Pancreas (tissue), 10 donors: Measurements from ENCODE around the gene INPP5F. TPM values are rescaled to one million over a fixed set of nuclear protein-coding genes. Genes with fewer than 3 reads are reported as not detected.

Source experiments
- ATAC-seq, 4 donors: fragments of 200-7000 bp; cut with Tn5 transposase; one replicate each; pipeline versions ENCODE4 v1.8.0 to v1.9.1; 2020; ENCODE audit warnings: mild to moderate bottlenecking in 4 of 4, moderate library complexity in 4 of 4
- DNase-seq, 6 donors: peaks; one replicate each; pipeline ENCODE4 v3.0.0-alpha.2; 2020
- FAIRE-seq: peaks from 2 replicates; lab custom pipeline; 2012; peaks lifted over from hg19 to GRCh38; lab: Jason Lieb, UNC
- H3K27ac ChIP-seq, 4 donors: fragments of 200-600 bp; sonication (generic); 1 replicate in 3 of 4; 2 replicates in 1 of 4; pipeline versions ENCODE4 v1.5.0 to v1.8.0; 2020
- H3K27me3 ChIP-seq, 4 donors: fragments of 200-600 bp; one replicate each; pipeline ENCODE4 v1.8.0; 2021
- H3K36me3 ChIP-seq, 3 donors: fragments of 200-600 bp; sonication (generic) in 1 of 3; one replicate each; pipeline versions ENCODE4 v1.5.0 to v1.8.0; 2020 to 2021
- H3K4me1 ChIP-seq, 3 donors: fragments of 200-600 bp; one replicate each; pipeline ENCODE4 v1.8.0; 2021
- H3K4me3 ChIP-seq, 4 donors: fragments of 200-600 bp; sonication (generic) in 2 of 4; one replicate each; pipeline versions ENCODE4 v1.5.0 to v1.8.0; 2020 to 2021
- H3K9me3 ChIP-seq, 4 donors: fragments of 200-600 bp; one replicate each; pipeline ENCODE4 v1.8.0; 2021
- CTCF ChIP-seq, 4 donors: fragments of 200-600 bp; sonication (generic) in 3 of 4; IDR thresholded peaks; one replicate each; pipeline versions ENCODE4 v1.5.0 to v1.8.0; 2021; ENCODE audit warnings: antibody characterized with exemption in 4 of 4
- WGBS, 2 donors: extraction: QIAGEN DNeasy Blood & Tissue Kit; methylation state at CpG; one replicate each; pipeline ENCODE4 v1.1.7; 2013; 5-methylcytosine and 5-hydroxymethylcytosine counted together
- intact Hi-C, 3 donors: fragments of 100-400 bp; cut with DNase I; formaldehyde crosslinking; loops; one replicate each; pipeline versions ENCODE4 v1.11.1 to v1.14.2; 2022
- polyA plus RNA-seq, 2 donors: library from polyadenylated mRNA; stranded (reverse); fragments of 200-250 nt; gene quantifications; one replicate each; pipeline ENCODE4 v1.2.3, GENCODE V29; 2013
- total RNA-seq, 6 donors: library from RNA; stranded (reverse); fragmentation: NEBNext Ultra II Directional in 4 of 6; extraction: Animal tissue kit (Norgen Biotek cat#: 25700) in 4 of 6; gene quantifications; one replicate each; pipeline versions ENCODE4 v1.2.1 to v1.2.4, GENCODE V29; 2021 to 2023
- donor health status: healthy with polysubstance abuse.
- donor health status: DM: no; HTN: no; CAD: no; lungs with moderate emphysema.
- donor health status: DM: no; HTN: no; CAD: no.
- donor health status: control.
- donor health status: control.
- donor health status: Bipolar disorder and iron deficiency.
- donor health status: DM: yes; HTN: yes; CAD: no.
- donor health status: DM: no; HTN: no; CAD: no.
- donor health status: DM: no; HTN: no; CAD: no.
- donor health status: DM: yes; HTN: yes; CAD: no.

The INPP5F gene
- total and polyA plus RNA-seq, 8 donors: 4.3 to 13.6 (median 4.7) TPM

- Histone ChIP-seq H3K36me3 (no peaks in the 10 kb centered on the region), H3K4me3 (no peak overlapping the region), H3K4me1 (peaks cover 3 to 15% (median 5%) of the 10 kb centered on the region in 3 donors), H3K27me3 (no peaks in the 10 kb centered on the region), H3K27ac (peak overlapping the region in 3 of 4 donors; percentile 32 to 61 (median 46)), H3K9me3 (no peaks in the 10 kb centered on the region)
- WGBS, 2 donors: 93 to 97% methylated on average over 2 of the region's 2 CpGs
- ATAC-seq: peak in 1 of 4 donors; percentile 31
- intact Hi-C loops: no loop called here
- TF ChIP-seq CTCF (IDR thresholded peaks at IDR 0.05): no peak
- no peak for FAIRE-seq
- DNase-seq: no peak
Observed at GRCh38 chr10:119737039-119737663, 11.3 kb downstream of the INPP5F start.

GRCh38 chr10:119737823-119738222, 12.0 kb downstream of the INPP5F start:
- no peak overlapping the region for H3K4me3 ChIP-seq
- FAIRE-seq (peak; percentile 82), DNase-seq (peak in 2 of 6 donors; percentile 26 to 44), ATAC-seq (peak; percentile 96 to 99 (median 98))
- 34 to 35% methylated on average over 1 of the region's 1 CpG for WGBS, 2 donors
- no peak for TF ChIP-seq CTCF (IDR thresholded peaks at IDR 0.05)
- H3K36me3 ChIP-seq: no peaks in the 10 kb centered on the region
- no peaks in the 10 kb centered on the region for H3K9me3 ChIP-seq
- intact Hi-C loops: no loop called here
- peaks cover 3 to 15% (median 5%) of the 10 kb centered on the region in 3 donors for H3K4me1 ChIP-seq
- H3K27me3 ChIP-seq: no peaks in the 10 kb centered on the region
- peak overlapping the region in 3 of 4 donors; percentile 32 to 61 (median 46) for H3K27ac ChIP-seq

DNA sequence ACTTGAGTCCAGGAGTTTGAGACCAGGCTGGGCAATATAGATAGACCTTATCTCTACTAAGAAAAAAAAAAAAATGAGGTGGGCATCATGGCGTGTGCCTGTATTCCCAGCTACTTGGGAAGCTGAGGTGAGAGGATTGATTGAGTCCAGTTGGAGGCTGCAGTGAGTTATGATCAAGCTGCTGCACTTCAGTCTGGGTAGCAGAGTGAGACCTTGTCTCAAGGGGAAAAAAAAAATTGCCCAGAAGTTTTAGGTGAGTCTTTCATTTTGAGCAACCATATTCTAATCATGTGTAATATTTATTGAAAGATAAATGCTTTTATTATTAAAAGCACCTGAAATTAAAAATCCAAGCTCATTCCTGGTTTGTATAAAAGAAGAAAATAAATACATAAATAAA, 13.1 kb downstream of the INPP5F start:
- no peak for ATAC-seq
- no peak for FAIRE-seq
- H3K9me3 ChIP-seq: no peaks in the 10 kb centered on the region
- no peak for TF ChIP-seq CTCF (IDR thresholded peaks at IDR 0.05)
- intact Hi-C loops: no loop called here
- 81 to 87% methylated on average over 1 of the region's 1 CpG for WGBS, 2 donors
- DNase-seq: no peak
- no peak overlapping the region for H3K27ac ChIP-seq
- H3K4me1 ChIP-seq: peaks cover 3 to 15% (median 5%) of the 10 kb centered on the region in 3 donors
- no peaks in the 10 kb centered on the region for H3K27me3 ChIP-seq
- H3K36me3 ChIP-seq: no peaks in the 10 kb centered on the region
- no peak overlapping the region for H3K4me3 ChIP-seq

DNA sequence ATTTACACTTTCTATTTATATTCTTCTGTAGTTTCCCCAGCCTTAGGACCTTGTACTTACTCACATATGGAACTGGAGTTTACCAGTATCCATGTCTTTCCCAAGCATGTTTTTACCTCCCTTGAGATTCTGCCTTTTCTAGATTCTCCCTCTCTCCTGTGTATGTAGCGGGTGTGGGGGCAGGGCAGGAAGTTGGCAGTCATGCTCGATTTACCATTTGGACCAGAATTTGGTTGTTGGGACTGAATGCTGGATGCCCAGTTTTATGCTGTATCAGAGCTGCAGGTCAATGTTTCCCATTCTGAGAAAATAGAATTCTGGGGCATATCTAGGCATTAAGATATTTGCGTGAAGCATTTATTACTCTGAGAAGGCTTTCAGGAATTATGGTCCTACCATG, 14.2 kb downstream of the INPP5F start:
- 88 to 94% methylated on average over 3 of the region's 3 CpGs for WGBS, 2 donors
- intact Hi-C loops: no loop called here
- Histone ChIP-seq H3K4me3 (no peak overlapping the region), H3K4me1 (peaks cover 0 to 15% (median 5%) of the 10 kb centered on the region in 3 donors), H3K36me3 (no peaks in the 10 kb centered on the region), H3K9me3 (no peaks in the 10 kb centered on the region), H3K27ac (no peak overlapping the region), H3K27me3 (no peaks in the 10 kb centered on the region)
- DNase-seq (no peak), FAIRE-seq (no peak), ATAC-seq (no peak)
- TF ChIP-seq CTCF (IDR thresholded peaks at IDR 0.05): no peak

- intact Hi-C loops: no loop called here
- no peak for DNase-seq
- H3K27me3 ChIP-seq: no peaks in the 10 kb centered on the region
- 65 to 72% methylated on average over 8 of the region's 8 CpGs for WGBS, 2 donors
- no peak overlapping the region for H3K4me3 ChIP-seq
- no peak for TF ChIP-seq CTCF (IDR thresholded peaks at IDR 0.05)
- no peaks in the 10 kb centered on the region for H3K9me3 ChIP-seq
- peak in 2 of 4 donors; percentile 18 to 43 for ATAC-seq
- peaks cover 0 to 8% (median 3%) of the 10 kb centered on the region in 3 donors for H3K4me1 ChIP-seq
- FAIRE-seq: no peak
- H3K36me3 ChIP-seq: no peaks in the 10 kb centered on the region
- H3K27ac ChIP-seq: no peak overlapping the region
Observed at GRCh38 chr10:119742947-119743648, 17.2 kb downstream of the INPP5F start.
